HG02840 (cell line): ENCODE data around the gene BCL2L13.
"Not testable (repeated sequence)": the region's sequence is repeated elsewhere in the genome, so short reads cannot be mapped to it uniquely, and the experiment has no call there.

Experiments
- ATAC-seq: cut with Tn5 transposase; IDR thresholded peaks from one replicate; pipeline ENCODE4 v1.9.1; 2021; ENCODE audit warnings: mild to moderate bottlenecking, moderate library complexity, moderate number of reproducible peaks; ENCODE audit not compliant: unreplicated experiment, low FRiP score

Gene BCL2L13

GRCh38 chr22:17692841-17693240 lies 54.3 kb downstream of the BCL2L13 start:
- no peak for ATAC-seq

- no peak for ATAC-seq
Measured at GRCh38 chr22:17694193-17694592, 55.6 kb downstream of the BCL2L13 start.

- no peak for ATAC-seq
Measured at GRCh38 chr22:17694752-17695151, 56.2 kb downstream of the BCL2L13 start.

GRCh38 chr22:17695986-17696385 lies 57.4 kb downstream of the BCL2L13 start:
- no peak for ATAC-seq

- ATAC-seq = not testable (repeated sequence)
Measured at GRCh38 chr22:17697196-17697595, 58.6 kb downstream of the BCL2L13 start.

- ATAC-seq = not testable (repeated sequence)
Measured at GRCh38 chr22:17698276-17698675, 59.7 kb downstream of the BCL2L13 start.

- ATAC-seq = no peak
Measured at GRCh38 chr22:17698948-17699347, 60.4 kb downstream of the BCL2L13 start.

GRCh38 chr22:17699696-17700340 lies 61.3 kb downstream of the BCL2L13 start:
- ATAC-seq = no peak

- ATAC-seq = no peak
Measured at GRCh38 chr22:17700778-17701177, 62.2 kb downstream of the BCL2L13 start.

GRCh38 chr22:17703811-17704210 lies 65.3 kb downstream of the BCL2L13 start:
- ATAC-seq = no peak

- no peak for ATAC-seq
Measured at GRCh38 chr22:17705546-17705945, 67.0 kb downstream of the BCL2L13 start.

GRCh38 chr22:17705951-17706900 lies 67.7 kb downstream of the BCL2L13 start:
- peak; percentile 76 for ATAC-seq

- ATAC-seq = no peak
Measured at GRCh38 chr22:17706947-17707346, 68.4 kb downstream of the BCL2L13 start.

GRCh38 chr22:17707526-17707925 lies 69.0 kb downstream of the BCL2L13 start:
- no peak for ATAC-seq

- no peak for ATAC-seq
Measured at GRCh38 chr22:17710023-17710422, 71.5 kb downstream of the BCL2L13 start.

GRCh38 chr22:17712441-17712840 lies 73.9 kb downstream of the BCL2L13 start:
- ATAC-seq = no peak

GRCh38 chr22:17716529-17716928 lies 78.0 kb downstream of the BCL2L13 start:
- no peak for ATAC-seq

- no peak for ATAC-seq
Measured at GRCh38 chr22:17717708-17718107, 79.2 kb downstream of the BCL2L13 start.

GRCh38 chr22:17719911-17720310 lies 81.4 kb downstream of the BCL2L13 start:
- no peak for ATAC-seq

GRCh38 chr22:17724241-17724640 lies 85.7 kb downstream of the BCL2L13 start:
- ATAC-seq = no peak

- no peak for ATAC-seq
Measured at GRCh38 chr22:17724678-17725499, 86.3 kb downstream of the BCL2L13 start.
